NCI-H345 treated with DMSO at 0.1 percent for 48 hours (cell line): ENCODE results near the gene MVB12B.

Experiments used
- DNase-seq: peaks from one replicate; lab custom pipeline; 2025; ENCODE audit not compliant: unreplicated experiment; lab: John Stamatoyannopoulos, UW

The MVB12B gene

DNA sequence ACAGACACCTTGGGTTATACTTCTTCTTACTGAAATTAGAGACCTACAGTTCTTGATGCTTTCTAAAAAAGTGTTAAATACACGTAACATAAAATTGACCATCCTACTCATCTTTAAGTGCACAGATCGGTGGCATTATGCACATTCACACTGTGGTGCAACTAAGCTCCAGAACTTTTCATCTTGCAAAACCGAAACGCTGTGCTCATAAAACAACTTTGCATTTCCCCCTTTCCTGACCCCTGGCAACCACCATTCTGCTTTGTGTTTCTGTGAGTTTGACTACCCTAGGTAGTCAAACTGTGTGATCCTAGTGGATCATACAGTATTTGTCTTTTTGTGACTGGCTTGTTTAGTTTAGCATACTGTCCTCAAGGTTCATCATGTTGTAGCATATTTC, 3.9 kb downstream of the MVB12B start:
- DNase-seq, result no peak

DNA sequence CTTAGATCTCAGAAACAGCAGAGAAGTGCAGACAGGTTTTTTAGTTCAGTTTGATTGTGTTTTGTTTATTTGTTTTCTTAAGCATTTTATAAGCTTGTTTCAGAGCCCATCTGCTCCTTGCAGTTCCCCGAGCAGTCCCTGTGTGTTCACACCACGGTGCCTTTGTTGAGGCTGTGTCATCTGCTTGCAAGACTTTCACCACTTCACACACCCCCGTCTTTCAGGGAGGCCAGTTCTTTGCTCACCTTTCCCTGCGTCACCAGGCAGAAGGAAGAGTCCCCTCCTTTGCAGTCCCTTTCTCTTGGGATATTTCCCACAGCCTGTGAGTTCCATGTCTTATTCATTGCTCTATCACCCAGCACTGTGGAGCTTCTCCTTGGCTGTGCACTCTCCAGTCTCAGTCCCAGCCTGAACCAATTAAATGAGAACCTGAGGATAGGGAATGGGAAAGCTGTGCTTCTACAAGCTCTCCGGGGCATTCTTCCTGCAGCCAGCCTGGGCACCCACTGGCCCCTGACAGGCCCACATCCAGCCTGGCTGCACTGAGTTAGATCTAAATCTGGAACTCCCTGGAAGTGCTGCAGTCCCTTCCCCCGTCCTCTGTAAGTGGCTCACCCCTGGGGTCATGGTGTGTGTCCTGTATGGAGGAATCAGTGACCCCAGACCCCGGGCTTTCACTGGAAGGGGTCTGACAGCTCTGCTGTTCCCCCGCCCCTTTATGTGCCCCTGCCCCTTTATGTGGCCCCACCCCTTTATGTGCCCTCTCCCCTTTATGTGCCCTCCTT, 5.5 kb downstream of the MVB12B start:
- DNase-seq, result no peak

DNA sequence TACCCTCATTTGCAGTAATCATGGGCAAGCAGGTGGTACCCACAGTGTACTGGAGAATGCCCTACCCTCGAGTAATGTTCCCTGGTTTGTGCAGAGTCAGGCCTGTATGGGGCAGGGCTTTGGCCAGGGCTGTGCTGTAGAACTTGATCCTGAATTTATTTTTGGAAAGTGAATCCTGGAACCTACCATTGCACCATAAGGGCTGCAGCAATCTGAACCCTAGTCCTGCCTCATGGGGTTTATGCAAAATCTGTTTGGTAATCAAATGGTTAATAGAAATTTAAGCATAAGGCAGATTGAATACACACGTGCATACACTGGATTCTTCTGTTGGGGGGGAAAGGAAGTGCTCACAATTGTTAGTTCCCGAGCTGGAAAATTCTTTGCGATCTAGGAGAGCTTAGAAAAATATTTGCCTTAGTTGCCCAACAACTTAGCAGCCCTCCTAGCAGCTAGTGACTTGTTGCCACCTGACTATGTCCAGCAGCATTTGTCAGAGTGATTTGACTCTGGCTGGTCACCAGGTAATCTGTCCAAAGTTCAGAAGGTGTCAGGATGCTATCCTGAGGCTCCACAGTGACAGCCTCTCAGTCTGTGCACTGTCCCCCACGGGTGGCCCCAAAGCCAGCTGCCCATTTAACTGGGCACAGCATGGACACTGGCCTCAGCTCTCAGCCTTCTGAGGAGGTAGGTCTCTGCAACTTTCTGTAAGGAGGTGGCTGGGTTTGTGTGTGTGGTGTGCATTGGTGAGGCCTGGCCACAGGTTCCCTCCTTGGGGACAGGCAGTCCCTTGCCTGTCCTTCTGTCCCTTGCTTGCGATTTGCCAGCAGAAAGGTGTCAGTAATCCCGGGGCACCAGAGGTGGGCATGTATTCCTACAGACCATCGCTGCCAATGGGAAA, 8.3 kb downstream of the MVB12B start:
- no peak for DNase-seq

DNA sequence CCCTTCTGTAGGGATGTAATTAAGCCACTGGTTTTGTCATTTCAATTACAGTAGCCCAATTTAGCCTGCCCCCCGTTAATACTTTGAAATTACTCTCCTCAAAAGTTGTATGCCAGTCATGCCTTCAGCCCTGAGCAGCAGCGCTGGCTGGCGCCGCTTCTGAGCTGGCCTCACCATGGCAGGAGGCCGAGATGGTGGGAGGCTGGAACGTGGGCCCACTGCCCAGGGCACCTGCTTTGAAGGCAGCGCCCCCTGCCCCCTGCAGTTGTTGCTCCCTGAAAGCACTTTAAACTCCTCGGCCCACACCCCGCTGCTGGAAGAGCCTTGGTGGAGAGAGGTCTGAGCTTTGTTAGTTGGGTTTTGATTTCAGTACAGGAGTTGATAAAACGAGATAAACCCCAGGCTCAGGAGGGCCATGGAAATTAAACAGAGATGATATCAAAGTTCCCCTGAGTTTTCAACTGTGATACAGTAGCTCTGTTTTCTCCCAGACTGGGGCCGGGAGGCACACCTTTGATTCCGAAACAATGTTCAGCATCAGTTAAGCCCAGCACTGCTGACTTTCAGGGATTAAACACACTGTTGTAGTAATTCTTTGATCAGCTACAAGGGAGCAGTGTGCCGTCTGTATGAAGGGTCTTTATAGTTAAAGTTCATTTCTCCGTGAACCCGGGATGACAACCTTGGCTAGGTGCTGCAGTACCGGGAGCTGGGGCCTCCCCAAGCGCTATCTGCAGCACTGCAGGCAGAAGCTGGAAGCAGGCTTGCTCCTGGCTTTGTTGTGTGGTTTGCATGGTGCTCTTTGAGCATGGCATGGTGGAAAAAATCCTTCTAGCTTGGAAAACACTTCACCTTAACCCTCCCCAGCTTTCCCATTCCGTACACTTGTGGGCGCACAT, 9.5 kb downstream of the MVB12B start:
- no peak for DNase-seq

DNA sequence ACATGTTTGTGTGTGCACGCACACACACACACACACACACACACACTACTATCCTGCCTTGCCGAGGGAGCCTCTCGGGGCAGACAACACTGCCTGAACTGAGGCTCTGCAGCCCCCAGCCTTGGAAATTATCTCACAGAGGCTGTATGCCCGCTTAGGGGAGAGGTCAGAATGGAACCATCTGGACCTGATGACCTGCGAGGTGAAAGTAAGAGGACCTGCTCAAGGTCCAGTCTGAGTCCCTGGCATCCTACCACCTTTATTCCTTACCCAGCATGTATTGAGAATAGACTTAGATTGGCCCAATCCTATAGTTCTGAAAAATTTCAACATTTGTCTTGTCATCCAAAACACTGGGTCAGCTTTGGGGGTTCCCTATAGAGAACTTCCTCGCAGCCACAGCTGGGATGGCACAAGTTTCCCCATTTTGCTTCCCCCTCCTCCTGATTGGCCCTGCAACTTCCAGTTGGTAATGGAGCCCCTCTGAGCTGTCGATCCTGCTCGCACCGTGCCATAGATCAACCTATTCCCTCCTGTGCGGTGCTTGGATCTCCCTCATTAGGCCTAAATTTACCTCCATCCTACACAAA, 10.2 kb downstream of the MVB12B start:
- DNase-seq, result no peak

DNA sequence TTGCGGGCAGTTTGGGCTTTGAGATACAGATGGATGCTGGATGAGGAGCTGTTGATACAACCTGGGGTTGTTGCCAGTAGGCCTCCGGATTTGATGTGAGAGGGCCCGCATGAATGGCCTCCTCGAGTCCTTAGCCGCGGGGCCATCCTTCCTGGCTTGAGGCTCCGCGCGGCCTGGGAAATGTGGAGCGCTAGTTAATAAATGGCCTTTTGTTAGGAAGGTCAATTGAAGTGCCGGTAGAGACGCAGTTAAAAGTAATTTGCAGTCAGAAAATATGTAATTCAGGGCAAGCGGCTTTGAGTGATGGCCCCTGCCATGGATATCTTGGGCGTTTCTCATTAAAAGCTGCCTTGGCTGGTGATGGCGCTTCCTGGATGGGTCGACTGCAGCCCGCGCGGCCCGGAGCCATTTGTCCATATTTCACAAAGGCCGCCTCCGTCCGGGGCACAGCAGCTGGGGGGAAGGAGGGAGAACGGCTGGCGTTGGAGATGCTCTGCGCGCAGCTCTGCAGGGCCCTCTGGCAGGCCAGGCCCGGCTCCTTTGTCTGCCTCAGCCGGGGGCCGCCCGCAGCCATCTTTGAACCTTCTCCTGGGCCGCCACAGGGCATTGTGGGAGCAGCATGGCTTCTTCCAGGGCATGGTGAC, 11.2 kb downstream of the MVB12B start:
- no peak for DNase-seq

DNA sequence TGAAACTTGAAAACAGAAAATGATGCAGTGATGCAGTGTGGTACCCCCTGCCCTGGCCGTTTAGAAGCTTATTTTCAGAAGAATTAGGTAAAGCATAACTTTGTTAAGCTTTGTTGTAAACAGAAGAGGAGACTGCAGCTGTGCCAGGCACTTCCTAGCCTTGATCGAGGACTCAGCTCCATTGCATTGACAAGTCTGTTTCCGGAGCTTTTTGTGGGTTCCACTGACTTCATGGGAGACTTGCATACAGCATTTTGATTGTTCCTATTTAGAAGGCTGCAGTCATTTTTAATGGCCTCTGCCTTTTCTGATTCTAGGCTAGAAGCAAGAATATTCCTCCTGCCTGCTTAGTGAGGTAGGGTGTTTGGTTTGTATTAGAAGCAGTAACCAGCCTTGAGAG, 12.3 kb downstream of the MVB12B start:
- no peak for DNase-seq

DNA sequence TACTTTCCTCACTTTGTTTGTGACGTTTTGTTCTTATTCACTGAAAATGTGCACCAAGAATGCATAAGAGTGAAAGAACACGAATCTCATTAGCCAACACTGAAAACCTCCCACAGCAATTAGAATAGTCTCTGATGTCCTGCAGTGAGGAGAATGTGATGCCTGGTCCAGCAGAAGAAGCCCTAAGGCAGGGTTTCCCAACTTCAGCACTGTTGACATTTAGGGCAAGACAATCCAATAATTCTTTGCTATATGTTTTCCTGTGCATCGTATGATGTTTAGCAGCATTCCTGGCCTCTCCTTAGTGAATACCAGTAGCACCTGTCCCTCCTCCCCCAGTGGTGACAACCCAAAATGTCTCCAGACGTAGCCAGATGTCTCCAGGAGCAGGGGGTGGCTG, 14.8 kb downstream of the MVB12B start:
- DNase-seq, result no peak

DNA sequence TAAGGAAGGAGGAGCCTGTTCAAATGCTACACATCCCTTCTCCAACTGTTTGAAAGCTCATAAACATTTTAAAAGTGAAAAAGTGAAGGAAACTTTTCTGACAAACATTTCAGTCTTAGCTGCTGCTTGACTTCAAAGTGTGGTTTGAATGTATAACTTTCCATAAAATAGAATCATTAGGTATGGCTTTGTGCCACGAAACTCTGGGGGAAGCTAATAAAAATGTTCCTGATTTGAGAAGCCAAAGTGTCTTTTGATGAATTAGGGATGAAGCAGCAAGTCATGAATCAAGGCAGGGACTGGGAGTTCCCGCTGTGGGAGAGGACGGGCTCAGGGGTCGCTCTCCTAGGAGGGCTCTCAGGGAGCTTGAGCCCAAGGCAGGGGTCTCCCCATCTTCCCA, 15.3 kb downstream of the MVB12B start:
- DNase-seq, result no peak

DNA sequence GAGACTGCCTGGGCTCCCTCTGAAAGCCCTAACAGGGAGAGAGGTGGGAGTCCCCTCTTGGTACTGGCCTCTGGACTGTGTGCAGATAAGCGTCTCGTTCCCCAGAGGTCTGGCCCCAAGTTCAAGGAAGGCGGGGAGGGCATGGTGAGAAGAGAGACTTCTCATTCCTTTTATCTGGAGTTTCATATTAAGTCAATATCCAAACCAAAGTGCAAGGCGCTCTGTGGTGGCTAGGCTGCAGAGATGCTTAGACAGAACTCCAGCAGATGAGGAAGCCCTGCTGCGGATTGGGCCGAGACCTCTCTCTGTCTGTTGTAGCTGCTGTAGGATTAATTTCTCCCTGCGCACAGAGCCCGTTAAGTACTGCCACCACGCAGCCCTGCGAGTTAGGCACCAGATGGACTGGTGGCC, 16.0 kb downstream of the MVB12B start:
- no peak for DNase-seq

DNA sequence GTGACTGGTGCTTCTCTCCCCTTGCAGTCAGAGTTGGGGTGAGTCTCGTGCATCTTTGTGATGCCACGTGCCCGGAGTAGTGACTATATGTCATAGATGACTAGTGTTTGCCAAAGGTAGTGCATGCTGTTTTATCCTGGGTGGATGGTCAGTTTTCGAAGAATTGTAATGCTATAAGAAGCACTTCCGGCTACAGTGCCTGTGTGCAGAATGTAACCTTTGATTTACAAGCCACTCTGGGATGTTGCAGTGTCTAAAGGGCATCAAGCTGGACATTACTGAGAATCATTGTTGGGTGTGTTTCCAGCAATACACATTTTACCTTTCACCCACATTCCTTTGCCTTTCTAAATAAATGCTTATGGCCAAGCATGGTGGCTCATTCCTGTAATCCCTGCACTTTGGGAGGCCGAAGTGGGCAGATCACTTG, 16.7 kb downstream of the MVB12B start:
- no peak for DNase-seq

DNA sequence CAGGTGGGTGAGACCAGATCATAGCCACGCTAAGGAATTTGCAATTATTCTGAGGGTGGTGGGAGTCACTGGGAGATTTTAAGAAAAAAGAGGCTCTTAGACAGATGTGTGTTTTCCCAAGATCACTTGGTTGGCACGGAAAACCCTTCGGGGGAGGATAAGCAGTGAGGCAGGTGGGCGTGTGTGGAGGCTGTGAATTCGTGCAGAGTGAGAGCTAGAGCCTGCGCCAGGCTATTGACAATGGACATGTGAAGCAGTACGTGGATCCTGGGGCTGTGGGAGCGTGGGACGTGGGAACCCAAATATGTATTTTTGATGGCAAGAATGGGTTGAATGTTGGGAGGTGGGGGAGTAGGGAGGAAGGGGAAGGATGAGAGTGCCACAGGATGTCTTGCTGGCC, 19.4 kb downstream of the MVB12B start:
- no peak for DNase-seq

DNA sequence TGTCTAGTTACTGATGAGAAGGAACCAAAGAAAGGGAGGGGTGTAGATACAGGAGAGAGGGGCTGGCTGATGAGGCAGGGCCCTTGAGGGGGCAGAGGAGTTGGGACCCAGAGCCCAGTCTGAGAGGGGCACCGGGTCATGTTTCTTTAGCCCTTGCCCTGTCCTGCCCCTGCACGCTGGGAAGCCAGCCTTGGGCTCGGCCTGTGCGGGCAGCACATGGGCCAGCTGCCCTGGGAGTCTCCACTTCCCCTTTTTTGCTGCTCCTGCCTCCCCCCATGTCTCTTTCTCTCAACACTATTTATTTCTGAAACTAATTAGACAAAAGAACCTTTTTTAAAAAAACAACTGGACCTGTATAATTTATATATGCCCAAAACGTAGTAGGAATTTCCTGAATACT, 20.5 kb downstream of the MVB12B start:
- no peak for DNase-seq

DNA sequence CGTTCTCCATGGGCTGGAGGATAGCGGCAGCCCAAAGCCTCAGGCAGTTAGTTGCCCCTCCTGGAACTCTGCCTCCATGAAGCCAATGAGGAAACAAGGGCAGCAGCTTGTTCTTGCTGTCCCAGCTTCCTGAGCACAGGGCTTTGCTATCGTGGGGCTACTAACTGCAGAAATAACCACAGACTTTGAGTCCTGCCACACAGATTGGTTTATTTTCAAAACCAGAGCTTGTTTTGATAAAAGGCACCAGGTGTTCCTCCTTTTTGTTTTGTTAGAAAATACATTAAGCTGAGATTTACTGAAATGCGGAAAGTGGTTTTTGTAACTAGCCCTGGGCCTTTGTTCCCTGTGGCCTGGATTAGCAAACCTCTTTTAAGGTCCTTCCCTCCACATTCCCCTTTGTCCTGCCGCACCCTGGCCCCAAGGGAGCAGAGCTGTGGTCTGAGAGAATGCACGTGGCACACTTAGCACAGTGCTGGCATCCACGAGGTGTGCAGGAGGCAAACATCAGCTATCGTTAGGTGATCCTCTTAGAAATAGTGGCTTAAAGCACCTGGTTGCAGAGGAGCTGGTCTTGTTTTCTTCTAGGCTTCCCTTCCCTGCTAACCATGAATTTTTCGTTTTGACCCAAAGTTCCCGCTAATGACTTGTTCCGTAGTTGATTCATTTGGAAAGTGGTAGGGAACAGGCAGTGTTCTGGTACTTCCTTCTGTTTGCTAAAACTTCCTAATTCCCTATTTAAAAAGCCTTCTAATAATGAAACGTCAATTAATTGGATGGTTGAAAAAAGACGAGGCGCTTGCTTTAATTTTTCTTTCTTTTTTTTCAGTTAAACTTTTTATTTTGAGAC, 21.5 kb downstream of the MVB12B start:
- no peak for DNase-seq

DNA sequence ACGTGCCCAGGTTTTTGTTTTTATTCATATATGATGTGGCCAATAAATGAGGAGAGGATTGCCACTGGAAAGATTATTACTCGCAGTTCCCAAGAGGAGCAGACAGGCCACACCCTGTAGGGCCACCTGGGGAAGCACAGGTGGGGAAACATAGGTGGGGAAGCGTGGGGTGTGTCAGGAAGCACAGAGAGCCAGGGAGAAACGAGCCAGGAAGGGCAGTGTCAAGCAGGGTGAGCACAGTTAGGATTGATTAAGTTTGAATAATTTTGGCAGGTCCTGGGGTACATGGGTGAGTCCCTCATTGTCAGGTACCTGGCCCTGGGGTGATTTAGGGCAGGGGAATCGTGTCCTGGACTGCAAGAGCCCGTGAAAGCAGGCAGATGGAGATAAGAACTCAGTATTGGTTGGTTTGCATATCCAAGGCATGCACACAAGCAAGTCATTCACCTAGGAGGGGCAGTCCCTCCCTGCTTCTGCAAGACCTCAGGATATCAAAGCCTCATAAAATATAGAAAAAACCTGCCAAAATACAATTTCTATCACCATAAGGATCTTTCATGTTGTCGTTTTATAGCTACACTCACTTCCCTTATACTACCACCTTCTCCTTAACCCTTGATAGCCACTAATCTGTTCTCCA, 22.4 kb downstream of the MVB12B start:
- DNase-seq, result no peak

DNA sequence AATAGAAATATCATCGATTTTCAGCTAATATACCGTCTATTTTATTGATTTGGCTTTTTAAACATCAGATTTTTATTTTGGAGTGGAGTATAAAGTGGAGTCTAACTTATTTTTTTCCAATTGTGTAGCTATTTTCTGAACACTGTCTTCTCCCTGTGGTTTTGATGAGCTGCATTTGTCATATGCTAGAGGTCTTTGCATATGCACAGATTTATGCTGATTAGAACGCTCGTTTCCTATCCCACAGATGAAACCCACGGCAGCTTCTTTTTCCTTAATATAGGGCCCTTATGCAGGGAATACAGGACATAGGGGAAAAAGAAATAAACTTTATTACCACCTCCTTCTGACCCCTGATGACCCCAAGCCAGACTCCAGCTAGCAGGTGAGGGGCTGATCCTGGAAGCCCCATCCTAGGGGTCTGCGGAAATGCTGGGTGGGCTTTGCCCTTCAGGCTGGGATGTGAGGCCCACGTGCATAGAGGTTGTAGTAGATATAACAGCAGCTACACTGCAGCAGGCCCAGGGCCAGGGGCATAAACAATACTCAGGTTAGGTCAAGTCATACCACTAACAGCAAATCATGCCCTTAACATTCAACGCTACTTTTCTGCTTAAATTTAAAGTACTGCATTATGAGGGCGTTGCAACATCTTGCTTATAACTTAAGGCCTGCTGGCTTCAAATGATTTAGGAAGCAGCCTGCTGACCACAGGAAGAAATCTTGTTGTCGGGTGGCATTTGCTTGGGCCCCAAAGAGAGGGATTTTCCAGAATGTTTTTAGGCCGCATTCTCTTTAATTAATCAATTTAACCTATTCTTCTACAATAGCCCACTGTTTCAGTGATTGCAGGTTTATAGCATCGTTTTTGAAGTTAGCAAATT, 28.5 kb downstream of the MVB12B start:
- no peak for DNase-seq

DNA sequence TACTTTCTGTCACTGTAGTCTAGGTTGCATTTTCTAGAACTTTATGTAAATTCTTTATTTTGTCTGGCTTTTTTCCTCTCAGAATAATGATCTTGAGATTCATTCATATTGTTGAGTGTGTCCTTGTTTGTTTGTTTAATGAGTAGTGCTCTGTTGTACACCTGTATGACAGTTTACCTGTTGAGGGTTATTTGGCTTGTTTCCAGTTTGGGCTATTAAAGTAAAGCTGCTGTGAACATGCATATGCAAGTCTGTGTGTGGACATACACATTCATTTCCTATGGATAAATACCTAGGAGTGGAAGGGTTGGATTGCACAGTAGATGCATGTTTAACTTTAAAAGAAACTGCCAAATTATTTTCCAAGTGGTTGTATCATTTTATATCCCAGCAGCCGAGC, 30.4 kb downstream of the MVB12B start:
- DNase-seq, result peak; percentile 85

DNA sequence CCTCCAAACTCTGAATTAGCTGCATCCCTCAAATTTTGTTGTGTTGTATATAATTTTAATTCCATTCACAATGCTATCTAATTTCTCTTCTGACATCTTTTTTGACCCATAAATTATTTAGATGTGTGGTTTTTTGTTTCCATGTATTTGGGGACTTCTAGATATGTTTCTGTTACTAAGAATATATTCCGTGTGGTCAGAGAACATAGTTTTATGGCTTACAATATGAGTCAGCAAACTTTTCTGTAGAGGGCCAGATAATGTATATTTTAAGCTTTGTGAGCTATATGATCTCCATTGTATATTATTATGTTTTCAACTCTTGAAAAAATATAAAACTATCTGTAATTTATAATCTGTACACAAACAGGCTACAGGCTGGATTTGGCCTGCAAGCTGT, 33.4 kb downstream of the MVB12B start:
- DNase-seq, result no peak
